HepG2 (cell line): ENCODE results near the gene USP35. TPM values are rescaled to one million over a fixed set of nuclear protein-coding genes. Genes with fewer than 3 reads are reported as not detected.

Source experiments
- ATAC-seq: fragments of 200-7000 bp; cut with Tn5 transposase; 3 replicates; pipeline ENCODE4 v1.9.1; 2020; ENCODE audit warnings: mild to moderate bottlenecking, moderate library complexity
- BruUV-seq: library from RNA; stranded (reverse); fragments of 400-500 nt; replicated peaks from 2 replicates; lab custom pipeline; 2021; lab: Mats Ljungman, UMichigan
- CTCF ChIA-PET: fragments of 300-600 bp; formaldehyde crosslinking; extraction: SDS; loops from one replicate; lab custom pipeline; 2021; ENCODE audit warnings: low total read pairs, inconsistent platforms, low intra/inter-chr PET ratio; lab: Yijun Ruan, JAX
- POLR2A ChIA-PET: fragments of 350-600 bp; sonication (Branson Sonifier 250); formaldehyde crosslinking; loops from one replicate; lab custom pipeline; 2020; ENCODE audit warnings: antibody characterized with exemption, inconsistent platforms; lab: Yijun Ruan, JAX
- DNase-seq: peaks from one replicate; pipeline ENCODE4 v3.0.0-alpha.2; 2015; ENCODE audit warnings: low spot score
- FAIRE-seq: peaks from 3 replicates; lab custom pipeline; 2011; peaks lifted over from hg19 to GRCh38; lab: Jason Lieb, UNC
- H2AFZ ChIP-seq: one replicate; pipeline ENCODE4 v1.6.1; 2011; ENCODE audit warnings: low read length, inconsistent platforms
- H3K27ac ChIP-seq: fragments of 300-600 bp; 3 replicates; pipeline ENCODE4 v1.8.0; 2011; ENCODE audit warnings: mixed run types, mild to moderate bottlenecking, mixed read lengths, low read length, inconsistent platforms; ENCODE audit not compliant: insufficient read depth; ENCODE audit errors: extremely low read length
- H3K27me3 ChIP-seq, 2 experiments: fragments of 200-600 bp in 1 of 2; 2 replicates in 1 of 2; 3 replicates in 1 of 2; pipeline versions ENCODE4 v1.6.0 to v1.8.0; 2011; ENCODE audit warnings: low read length in 2 of 2, mild to moderate bottlenecking in 2 of 2, moderate library complexity in 2 of 2, inconsistent platforms in 1 of 2; ENCODE audit not compliant: insufficient read depth in 2 of 2, control insufficient read depth in 1 of 2
- H3K36me3 ChIP-seq, 2 experiments: fragments of 200-600 bp in 1 of 2; replicated peaks in 1 of 2; 2 replicates in 1 of 2; 3 replicates in 1 of 2; pipeline versions ENCODE4 v1.5.1 to v1.8.0; 2011; ENCODE audit warnings: low read length in 2 of 2, inconsistent platforms in 1 of 2; ENCODE audit not compliant: insufficient read depth in 2 of 2, control insufficient read depth in 1 of 2
- H3K4me1 ChIP-seq: 2 replicates; pipeline ENCODE4 v1.5.1; 2012; ENCODE audit warnings: low read length, inconsistent platforms; ENCODE audit not compliant: insufficient read depth
- H3K4me2 ChIP-seq: 2 replicates; pipeline ENCODE4 v1.6.0; 2011; ENCODE audit warnings: low read depth, low read length, inconsistent platforms
- H3K4me3 ChIP-seq, 3 experiments: fragments of 200-600 bp in 1 of 3; sonication (generic), shearing (Covaris generic) in 1 of 3; replicated peaks in 1 of 3; 2 replicates each; pipeline ENCODE4 v1.5.1; 2011 to 2016; ENCODE audit warnings: low read length in 3 of 3, inconsistent platforms in 2 of 3, low read depth in 2 of 3, mild to moderate bottlenecking in 2 of 3, control low read depth in 1 of 3, mixed read lengths in 1 of 3; ENCODE audit not compliant: insufficient read depth in 1 of 3
- H3K79me2 ChIP-seq: one replicate; pipeline ENCODE4 v1.6.1; 2011; ENCODE audit warnings: low read length, inconsistent platforms; ENCODE audit not compliant: insufficient read depth
- H3K9ac ChIP-seq: 2 replicates; pipeline ENCODE4 v1.6.0; 2011; ENCODE audit warnings: mild to moderate bottlenecking, low read depth, low read length, inconsistent platforms; ENCODE audit not compliant: insufficient read depth
- H3K9me3 ChIP-seq: 2 replicates; pipeline ENCODE4 v1.5.1; 2012; ENCODE audit warnings: mild to moderate bottlenecking, low read length
- H4K20me1 ChIP-seq: 2 replicates; pipeline ENCODE4 v1.6.0; 2011; ENCODE audit warnings: inconsistent platforms, mild to moderate bottlenecking, low read length, moderate library complexity; ENCODE audit not compliant: insufficient read depth
- KDM5A ChIP-seq: fragments of 200-600 bp; sonication (generic); IDR thresholded peaks from 2 replicates; pipeline ENCODE4 v1.7.0; 2018; ENCODE audit warnings: antibody characterized with exemption, mild to moderate bottlenecking, low read length, borderline replicate concordance
- KLF11 ChIP-seq: IDR thresholded peaks from 2 replicates; pipeline ENCODE4 v1.6.1; 2016; ENCODE audit warnings: missing compliant biosample characterization
- PHF21A ChIP-seq: sonication (generic); formaldehyde crosslinking; IDR thresholded peaks from 2 replicates; pipeline ENCODE4 v1.5.0; 2020; ENCODE audit warnings: mild to moderate bottlenecking, missing genetic modification reagents
- RFX5 ChIP-seq: IDR thresholded peaks from 2 replicates; pipeline ENCODE4 v1.6.1; 2011; ENCODE audit warnings: low read depth, low read length, improper control_type of control experiment
- SNAPC2 ChIP-seq: sonication (generic); formaldehyde crosslinking; IDR thresholded peaks from 2 replicates; pipeline ENCODE4 v1.8.1; 2022; ENCODE audit warnings: mild to moderate bottlenecking, missing genetic modification reagents
- SOX13 ChIP-seq, 3 experiments: fragments of 450-650 bp in 1 of 3; sonication (generic) in 1 of 3; formaldehyde crosslinking in 1 of 3; IDR thresholded peaks in 2 of 3; conservative IDR thresholded peaks in 1 of 3; 2 replicates each; pipeline versions ENCODE4 v1.5.0 to v1.6.1; 2016 to 2020; ENCODE audit warnings: antibody characterized with exemption in 1 of 3, mild to moderate bottlenecking in 1 of 3, missing compliant biosample characterization in 1 of 3, missing genetic modification reagents in 1 of 3, moderate library complexity in 1 of 3
- SPEN ChIP-seq: sonication (generic); formaldehyde crosslinking; IDR thresholded peaks from 2 replicates; pipeline ENCODE4 v1.5.1; 2020; ENCODE audit warnings: low read depth, mild to moderate bottlenecking, missing genetic modification reagents
- TAF1 ChIP-seq: sonication (generic); formaldehyde crosslinking; IDR thresholded peaks from 2 replicates; pipeline ENCODE4 v1.4.0; 2020; ENCODE audit warnings: missing genetic modification reagents
- TBX2 ChIP-seq: sonication (generic); formaldehyde crosslinking; IDR thresholded peaks from 2 replicates; pipeline ENCODE4 v1.5.0; 2020; ENCODE audit warnings: missing genetic modification reagents, mild to moderate bottlenecking, borderline replicate concordance
- TMF1 ChIP-seq: sonication (generic); formaldehyde crosslinking; IDR thresholded peaks from 2 replicates; pipeline ENCODE4 v1.8.1; 2022; ENCODE audit warnings: low read depth, missing genetic modification reagents
- ZNF205 ChIP-seq: IDR thresholded peaks from 2 replicates; pipeline ENCODE4 v1.6.1; 2018; ENCODE audit warnings: missing biosample characterization, missing genetic modification reagents
- ZNF225 ChIP-seq: sonication (generic); formaldehyde crosslinking; IDR thresholded peaks from 2 replicates; pipeline ENCODE4 v1.4.0; 2020; ENCODE audit warnings: mild to moderate bottlenecking, missing genetic modification reagents
- ZNF337 ChIP-seq: sonication (generic); formaldehyde crosslinking; IDR thresholded peaks from 2 replicates; pipeline ENCODE4 v1.5.1; 2020; ENCODE audit warnings: missing genetic modification reagents, low read depth, mild to moderate bottlenecking, borderline replicate concordance
- ZNF33A ChIP-seq: sonication (generic); formaldehyde crosslinking; IDR thresholded peaks from 2 replicates; pipeline ENCODE4 v1.5.1; 2020; ENCODE audit warnings: missing genetic modification reagents, mild to moderate bottlenecking, moderate library complexity, borderline replicate concordance
- ZNF430 ChIP-seq: sonication (generic); formaldehyde crosslinking; IDR thresholded peaks from 2 replicates; pipeline ENCODE4 v1.9.0; 2021; ENCODE audit warnings: mild to moderate bottlenecking, missing genetic modification reagents
- ZNF451 ChIP-seq: sonication (generic); formaldehyde crosslinking; IDR thresholded peaks from 2 replicates; pipeline ENCODE4 v1.5.0; 2020; ENCODE audit warnings: mild to moderate bottlenecking, missing genetic modification reagents
- ZNF768 ChIP-seq: sonication (generic); formaldehyde crosslinking; IDR thresholded peaks from 2 replicates; pipeline ENCODE4 v1.4.0; 2020; ENCODE audit warnings: missing genetic modification reagents
- WGBS: methylation state at CpG from one replicate; pipeline ENCODE4 v1.1.6; 2017; ENCODE audit warnings: low lambda C conversion rate; 5-methylcytosine and 5-hydroxymethylcytosine counted together
- in situ Hi-C: cut with HindIII; loops from 2 replicates; pipeline ENCODE4 v1.10.0; 2017; ENCODE audit warnings: low pct_unique_long_range_greater_than_20kb; ENCODE audit not compliant: extremely low pct_ligation_motif_present
- intact Hi-C: fragments of 100-400 bp; cut with micrococcal nuclease; formaldehyde crosslinking; loops from one replicate; pipeline ENCODE4 v1.10.0; 2022; ENCODE audit not compliant: unreplicated experiment
- polyA plus RNA-seq, 8 experiments: library from polyadenylated mRNA; depleted of rRNA in 3 of 8; stranded (reverse) in 7 of 8; unstranded in 1 of 8; fragments of >200 nt; fragmentation: Illumina TruSeq in 4 of 8; extraction: Trizol in 4 of 8; gene quantifications; 2 replicates each; pipeline versions ENCODE4 v1.2.1 to v1.2.3, GENCODE V29; 2011 to 2016; ENCODE audit warnings: low read depth in 4 of 8, missing spikeins in 1 of 8, mixed read lengths in 1 of 8; ENCODE audit not compliant: insufficient read depth in 1 of 8
- total RNA-seq, 5 experiments: library from RNA; depleted of rRNA; stranded (reverse); fragments of >200 nt; fragmentation: Illumina TruSeq; extraction: Trizol; gene quantifications; 2 replicates each; pipeline ENCODE4 v1.2.3, GENCODE V29; 2016; ENCODE audit warnings: low read depth in 1 of 5
- TF ChIP-seq, protein P1 (sequence below): sonication (generic); formaldehyde crosslinking; IDR thresholded peaks from 2 replicates; pipeline ENCODE4 v1.8.1; 2023; ENCODE audit warnings: mild to moderate bottlenecking, moderate library complexity, missing genetic modification reagents
- TF ChIP-seq, protein P2 (sequence below): IDR thresholded peaks from 2 replicates; pipeline ENCODE4 v1.6.1; 2016; ENCODE audit warnings: low read depth, control low read depth
- TF ChIP-seq, protein P3 (sequence below): sonication (generic); formaldehyde crosslinking; IDR thresholded peaks from 2 replicates; pipeline ENCODE4 v1.8.1; 2023; ENCODE audit warnings: missing genetic modification reagents, mild to moderate bottlenecking, borderline replicate concordance

USP35 gene
- total and polyA plus RNA-seq, 2 of the 13 experiments (the other 11 are each of a cell fraction or from before 2014, with no cell fraction given), result 4.6 to 7.7 TPM

DNA sequence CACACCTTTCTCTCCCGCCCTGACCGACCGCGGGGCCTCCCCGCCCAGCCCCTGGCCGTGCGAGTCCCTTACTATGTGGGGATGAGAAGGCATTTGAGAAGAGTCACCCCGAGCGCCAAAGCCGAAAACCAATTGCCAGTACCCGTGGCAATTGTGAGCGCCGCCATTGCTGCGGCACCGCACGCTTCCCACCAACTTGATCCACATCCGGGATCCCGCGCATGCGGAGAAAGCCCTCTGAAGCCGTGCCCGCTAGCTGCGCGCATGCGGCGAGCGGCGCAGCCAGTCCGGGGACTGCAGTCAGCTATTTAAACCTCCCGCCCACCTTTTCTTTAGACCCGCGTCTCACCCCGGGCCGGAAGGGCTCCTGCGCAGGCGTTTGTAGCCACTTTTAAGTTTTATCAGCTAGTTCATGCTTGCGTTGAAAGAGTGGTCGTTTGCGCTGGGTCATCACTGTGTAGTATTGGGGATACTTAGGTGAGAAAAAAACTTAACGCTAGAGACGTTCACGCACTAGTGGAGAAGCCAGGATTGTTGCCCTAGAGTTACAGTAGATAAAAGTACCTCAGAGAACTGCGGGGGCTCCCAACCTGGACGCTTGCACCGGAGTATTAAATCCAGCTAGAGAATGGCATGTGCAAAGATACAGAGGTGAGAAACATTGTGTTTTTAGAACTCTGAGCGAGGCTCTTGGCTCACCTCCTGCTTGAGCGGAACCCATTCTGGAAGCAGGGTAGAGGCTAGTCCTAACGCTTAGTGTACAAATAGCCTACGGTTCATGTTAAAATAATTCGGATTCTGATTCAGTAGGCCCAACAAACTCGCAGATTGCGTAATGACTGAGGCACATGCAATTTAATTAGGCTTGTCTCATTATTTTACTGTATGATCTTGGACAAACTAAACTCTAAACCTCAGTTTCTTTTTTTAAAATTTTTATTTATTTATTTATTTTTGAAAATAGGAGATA is 49.0 kb upstream of the USP35 start, which contains the start of gene ALG8:
Gene ALG8, minus strand, starts transcription at position 205 of the 970 bp plus-strand sequence. Its CDS starts 38 bp downstream, at position 167.
- DNase-seq (peak; percentile 93), ATAC-seq (peak; percentile 98), FAIRE-seq (peak; percentile 84)
- H3K27ac ChIP-seq, result peak within 1 kb of the TSS; percentile 81
- CTCF ChIA-PET, result no interaction called here
- no peaks in the 10 kb centered on the region; a peak in 1 of 5 replicates for H3K27me3 ChIP-seq
- peak within 1 kb of the TSS; percentile 92 for H3K9ac ChIP-seq
- WGBS, result 1% methylated on average over 30 of the region's 52 CpGs
- H3K79me2 ChIP-seq, result peaks cover 38% of the 10 kb centered on the region
- peak within 1 kb of the TSS; percentile 72 to 84 (median 75) for H3K4me3 ChIP-seq
- H3K36me3 ChIP-seq, result peaks cover 0 to 22% of the 10 kb centered on the region in 2 experiments; a peak in 2 of 5 replicates
- H3K4me1 ChIP-seq, result peaks cover 54% of the 10 kb centered on the region
- POLR2A ChIA-PET, result interaction anchor here (0.7 to 4.6 kb wide), 35 partner anchors 8 to 435 kb away, joined by 3 to 37 read pairs (median 6); partner anchors contain the start of genes INTS4, KCTD21, NARS2 and NDUFC2
- peak within 1 kb of the TSS; percentile 36 for H2AFZ ChIP-seq
- no peaks in the 10 kb centered on the region for H3K9me3 ChIP-seq
- peak within 1 kb of the TSS; percentile 99 for H3K4me2 ChIP-seq
- TSS peak; percentile 90 for BruUV-seq
- no peaks in the 10 kb centered on the region for H4K20me1 ChIP-seq
- in situ Hi-C loops (loop anchor here (5.0 kb wide), 1 partner anchor 48 kb away; the partner anchor contains the start of genes KCTD21 and USP35), intact Hi-C loops (loop anchor here (1.0 to 2.0 kb wide), 2 partner anchors 46 to 61 kb away; partner anchors contain the start of gene NDUFC2)
- peak; percentile 78 for TF ChIP-seq KLF11 (CRISPR knock-in tag)
- 0 out of 2 replicates have a peak, but pooled peaks have one; percentile 36 for TF ChIP-seq TBX2 (CRISPR knock-in tag)
- peak; percentile 86; the same call in 1 of the 2 replicates for TF ChIP-seq ZNF225 (CRISPR knock-in tag)
- peak; percentile 57; the same call in 1 of the 2 replicates for TF ChIP-seq ZNF768 (CRISPR knock-in tag)
- TF ChIP-seq KDM5A, result peak; percentile 85
- TF ChIP-seq RFX5, result 0 out of 2 replicates have a peak, but pooled peaks have one; percentile 21
- TF ChIP-seq, protein P1, sequence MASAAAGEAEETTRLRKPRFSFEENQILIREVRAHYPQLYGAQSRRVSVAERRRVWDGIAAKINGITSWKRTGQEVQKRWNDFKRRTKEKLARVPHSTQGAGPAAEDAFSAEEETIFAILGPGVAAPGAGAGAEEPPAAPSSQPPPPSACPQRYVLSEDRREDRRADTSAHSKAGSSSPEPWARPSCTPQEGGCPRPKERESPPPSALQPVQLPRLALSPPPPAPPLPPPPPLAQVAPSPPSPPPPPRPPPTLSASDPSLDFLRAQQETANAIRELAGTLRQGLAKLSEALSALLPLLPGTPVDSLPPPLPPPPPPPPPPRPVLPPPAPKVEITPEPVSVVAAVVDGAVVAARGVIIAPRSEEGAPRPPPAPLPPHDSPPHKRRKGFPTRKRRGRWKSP, result peak; percentile 76; the same call in 1 of the 2 replicates
- TF ChIP-seq ZNF430 (CRISPR knock-in tag), result peak; percentile 69; the same call in 1 of the 2 replicates
- peak; percentile 95 for TF ChIP-seq ZNF337
- TF ChIP-seq TMF1 (CRISPR knock-in tag), result peak; percentile 90; the same call in 1 of the 2 replicates
- TF ChIP-seq, protein P2, sequence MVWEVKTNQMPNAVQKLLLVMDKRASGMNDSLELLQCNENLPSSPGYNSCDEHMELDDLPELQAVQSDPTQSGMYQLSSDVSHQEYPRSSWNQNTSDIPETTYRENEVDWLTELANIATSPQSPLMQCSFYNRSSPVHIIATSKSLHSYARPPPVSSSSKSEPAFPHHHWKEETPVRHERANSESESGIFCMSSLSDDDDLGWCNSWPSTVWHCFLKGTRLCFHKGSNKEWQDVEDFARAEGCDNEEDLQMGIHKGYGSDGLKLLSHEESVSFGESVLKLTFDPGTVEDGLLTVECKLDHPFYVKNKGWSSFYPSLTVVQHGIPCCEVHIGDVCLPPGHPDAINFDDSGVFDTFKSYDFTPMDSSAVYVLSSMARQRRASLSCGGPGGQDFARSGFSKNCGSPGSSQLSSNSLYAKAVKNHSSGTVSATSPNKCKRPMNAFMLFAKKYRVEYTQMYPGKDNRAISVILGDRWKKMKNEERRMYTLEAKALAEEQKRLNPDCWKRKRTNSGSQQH (CRISPR knock-in tag), result 0 out of 2 replicates have a peak, but pooled peaks have one; percentile 25
- peak; percentile 90 for TF ChIP-seq SPEN
- no peak for TF ChIP-seq ZNF205 (CRISPR knock-in tag)
- TF ChIP-seq, protein P3, sequence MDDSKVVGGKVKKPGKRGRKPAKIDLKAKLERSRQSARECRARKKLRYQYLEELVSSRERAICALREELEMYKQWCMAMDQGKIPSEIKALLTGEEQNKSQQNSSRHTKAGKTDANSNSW (CRISPR knock-in tag), result peak; percentile 86; the same call in 1 of the 2 replicates
- peak; percentile 90 for TF ChIP-seq TAF1
- TF ChIP-seq ZNF451, result no peak
- TF ChIP-seq SOX13 (IDR thresholded peaks at IDR 0.05), result no peak
- peak in 1 of 2 experiments; percentile 40; a peak in 2 of 4 replicates for TF ChIP-seq SOX13 (CRISPR knock-in tag; conservative IDR thresholded peaks at IDR 0.05 in 1 of 2, IDR thresholded peaks at IDR 0.05 in 1 of 2)
- TF ChIP-seq SNAPC2 (CRISPR knock-in tag), result peak; percentile 85; the same call in 1 of the 2 replicates
- TF ChIP-seq PHF21A, result peak; percentile 39; the same call in 1 of the 2 replicates
- TF ChIP-seq ZNF33A (CRISPR knock-in tag), result no peak
